GM18861 (cell line): ENCODE results near the gene CAV1.

ENCODE experiments used
- ATAC-seq: cut with Tn5 transposase; IDR thresholded peaks from one replicate; pipeline ENCODE4 v1.9.1; 2021; ENCODE audit not compliant: unreplicated experiment

The CAV1 gene

GRCh38 chr7:116597384-116597783 is 72.5 kb downstream of the CAV1 start:
- no peak for ATAC-seq

DNA sequence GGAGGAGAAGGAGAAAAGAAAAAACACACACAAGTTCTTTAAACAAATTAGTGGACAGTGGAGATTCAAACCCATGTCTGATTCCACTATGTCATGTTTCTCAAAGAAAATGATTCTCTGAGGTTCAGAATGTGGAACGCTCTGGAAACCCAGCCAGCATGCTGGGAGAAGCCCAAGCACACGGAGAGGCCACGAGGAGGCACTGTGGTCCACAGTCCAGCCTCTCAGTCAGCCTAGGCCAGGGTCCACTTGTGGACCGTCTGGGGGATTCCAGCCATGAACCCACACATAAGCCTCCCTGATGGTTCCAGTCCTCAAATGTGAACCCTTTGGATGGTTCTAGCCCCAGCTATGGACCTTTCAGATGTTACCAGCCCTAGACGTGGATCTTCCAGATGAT is 73.4 kb downstream of the CAV1 start:
- ATAC-seq, result no peak

GRCh38 chr7:116598861-116599260 is 74.0 kb downstream of the CAV1 start:
- ATAC-seq, result no peak

DNA sequence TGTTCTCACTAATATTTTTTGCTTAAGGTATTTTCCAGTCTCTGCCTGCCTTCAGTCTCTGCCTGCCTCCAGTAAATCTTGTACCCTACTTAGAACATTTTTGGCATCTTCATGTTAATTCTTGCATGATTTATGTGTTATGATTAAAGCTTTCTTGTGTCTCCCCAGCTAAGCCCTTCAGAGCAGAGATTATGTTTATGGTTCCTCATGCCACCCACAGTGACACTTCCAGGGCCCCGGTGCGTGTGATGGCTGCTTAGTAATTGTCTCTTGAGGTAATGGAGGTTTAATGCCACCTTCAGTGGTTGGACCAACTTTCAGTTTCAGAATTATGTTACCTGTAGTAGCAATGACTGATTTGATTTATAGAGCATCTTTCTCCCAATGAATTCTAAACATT is 76.6 kb downstream of the CAV1 start:
- no peak for ATAC-seq

- no peak for ATAC-seq
These were observed 82.5 kb downstream of the CAV1 start for GRCh38 chr7:116607299-116607698.

DNA sequence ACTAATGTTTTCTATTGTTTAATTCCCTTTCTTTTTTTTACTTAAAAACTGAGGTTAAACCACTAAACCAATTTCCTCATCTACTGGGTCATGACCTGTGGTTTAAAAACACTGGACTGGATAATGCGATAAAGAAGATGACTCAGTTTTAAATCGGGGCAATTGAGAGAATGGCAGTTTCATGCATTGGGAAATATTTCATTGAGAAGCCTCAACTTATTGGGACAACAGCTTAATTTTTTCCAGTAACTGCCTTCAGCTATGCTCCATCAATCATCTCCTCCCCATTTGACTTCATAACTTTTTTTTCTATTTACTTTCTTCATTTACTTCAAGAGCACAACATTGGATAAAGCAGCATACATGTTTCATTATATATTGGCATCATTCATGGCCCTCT is 85.4 kb downstream of the CAV1 start:
- ATAC-seq, result no peak

- no peak for ATAC-seq
These were observed 85.9 kb downstream of the CAV1 start for GRCh38 chr7:116610721-116611120.
